Gastrocnemius medialis (tissue), 4 donors: ENCODE measurements around the gene TCHP. TPM values are rescaled to one million over a fixed set of nuclear protein-coding genes. Genes with fewer than 3 reads are reported as not detected.

ENCODE experiments used
- ATAC-seq, 2 donors: fragments of 150-250 bp; one replicate each; pipeline ENCODE4 v1.9.1; 2016
- DNase-seq, 2 donors: peaks; one replicate each; pipeline ENCODE4 v3.0.0-alpha.2; 2019
- H3K27ac ChIP-seq, 4 donors: fragments of 200-600 bp; sonication (generic); 1 replicate in 1 of 4; 2 replicates in 3 of 4; pipeline ENCODE4 v1.5.1; 2016 to 2018; ENCODE audit warnings: mild to moderate bottlenecking in 2 of 4, moderate library complexity in 1 of 4
- H3K27me3 ChIP-seq, 3 donors: fragments of 200-600 bp; sonication (generic) in 2 of 3; 1 replicate in 1 of 3; 2 replicates in 2 of 3; pipeline versions ENCODE4 v1.5.1 to v1.6.0; 2016 to 2019; ENCODE audit warnings: mild to moderate bottlenecking in 1 of 3, moderate library complexity in 1 of 3
- H3K36me3 ChIP-seq, 2 donors: fragments of 200-600 bp; sonication (generic) in 1 of 2; one replicate each; pipeline ENCODE4 v1.5.1; 2017 to 2018
- H3K4me1 ChIP-seq, 2 donors: fragments of 200-600 bp; sonication (generic) in 1 of 2; one replicate each; pipeline ENCODE4 v1.5.1; 2016 to 2017; ENCODE audit warnings: mild to moderate bottlenecking in 2 of 2
- H3K4me3 ChIP-seq, 4 donors: fragments of 200-600 bp; sonication (generic) in 3 of 4; 1 replicate in 1 of 4; 2 replicates in 3 of 4; pipeline ENCODE4 v1.5.1; 2016 to 2019; ENCODE audit warnings: mild to moderate bottlenecking in 2 of 4
- H3K9me3 ChIP-seq, 3 donors: fragments of 200-600 bp; sonication (generic) in 2 of 3; 1 replicate in 1 of 3; 2 replicates in 2 of 3; pipeline ENCODE4 v1.5.1; 2016 to 2019
- POLR2A ChIP-seq, 2 donors: fragments of 450-650 bp; IDR thresholded peaks; one replicate each; pipeline ENCODE4 v1.6.1; 2017; ENCODE audit warnings: antibody characterized with exemption in 2 of 2, mild to moderate bottlenecking in 2 of 2, moderate library complexity in 2 of 2
- in situ Hi-C, 4 donors: fragments of 200-750 bp; cut with MboI; loops; one replicate each; pipeline versions ENCODE4 v1.15.0 to v1.8.0; 2017; ENCODE audit warnings: low sequenced_read_pairs in 4 of 4
- intact Hi-C: fragments of 100-400 bp; cut with DNase I; formaldehyde crosslinking; loops from one replicate; pipeline ENCODE4 v1.15.1; 2023; ENCODE audit warnings: low total_unique reads
- total RNA-seq, 4 donors: library from RNA; depleted of rRNA; stranded (reverse); fragments of >200 nt; gene quantifications; one replicate each; pipeline versions ENCODE4 v1.1.0 to v1.2.3, GENCODE V29; 2016
- TF ChIP-seq, protein P1 (sequence below), 5 experiments: fragments of 450-650 bp in 3 of 5; fragments of 200-600 bp in 2 of 5; sonication (generic) in 2 of 5; IDR thresholded peaks in 4 of 5; conservative IDR thresholded peaks in 1 of 5; 1 replicate in 4 of 5; 2 replicates in 1 of 5; pipeline ENCODE4 v1.5.1; 2016 to 2019; ENCODE audit warnings: antibody characterized with exemption in 5 of 5, mild to moderate bottlenecking in 3 of 5, moderate library complexity in 3 of 5

The TCHP gene
- total RNA-seq, 4 donors from 2014 or later = 7.3 to 9.4 (median 8.0) TPM

DNA sequence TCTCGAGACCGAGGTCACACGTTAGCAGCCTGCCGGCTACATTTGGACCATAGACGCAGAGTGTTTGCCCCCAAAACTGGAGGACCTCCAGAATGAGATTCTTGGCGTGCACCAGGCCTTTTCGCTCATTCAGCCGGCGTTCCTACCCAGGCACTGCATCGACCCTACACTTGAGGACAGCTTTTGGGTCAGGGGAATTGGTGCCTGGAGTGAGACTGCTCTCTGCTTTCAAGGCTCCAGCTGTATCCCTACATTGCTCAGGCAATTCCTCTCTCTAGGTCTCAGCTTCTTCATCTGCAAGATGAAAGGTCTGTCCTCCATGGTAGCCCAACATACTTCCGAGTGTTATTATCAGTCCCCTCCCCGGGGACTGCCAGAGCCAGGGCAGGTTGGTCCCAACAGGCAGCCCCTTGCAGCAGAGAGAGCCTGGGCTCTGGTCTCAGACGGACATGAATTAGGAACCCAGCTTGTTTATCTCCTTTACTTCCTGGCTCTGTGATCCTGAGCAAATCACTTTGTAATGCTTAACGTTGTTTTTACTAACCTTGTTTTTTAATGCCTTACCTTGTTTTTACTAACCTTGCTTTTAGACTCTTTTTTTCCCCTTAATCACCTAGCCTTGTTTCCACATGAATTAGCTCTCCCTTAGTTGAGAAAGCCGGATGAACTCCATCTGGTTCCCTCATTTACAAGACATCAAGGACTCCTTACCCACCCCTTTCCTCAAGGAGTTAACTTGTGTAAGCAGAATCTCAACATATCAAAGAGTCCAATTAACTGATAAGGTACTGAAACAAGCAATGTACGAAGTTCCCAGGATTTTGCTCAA lies 892 bp downstream of the TCHP start:
- Histone ChIP-seq H3K9me3 (no peaks in the 10 kb centered on the region), H3K4me1 (peaks cover 10 to 15% of the 10 kb centered on the region in 2 donors), H3K27ac (peak overlapping the region; percentile 76 to 91 (median 83)), H3K27me3 (no peaks in the 10 kb centered on the region), H3K36me3 (peaks cover 0 to 31% of the 10 kb centered on the region in 2 donors), H3K4me3 (peak overlapping the region; percentile 69 to 97 (median 80))
- peak in 1 of 2 donors; percentile 5 for ATAC-seq
- intact Hi-C loops = loop anchor here (2.0 to 5.0 kb wide), 2 partner anchors 48 to 96 kb away; partner anchors contain the start of genes ANKRD13A and GIT2
- no peak for DNase-seq
- TF ChIP-seq, protein P1, sequence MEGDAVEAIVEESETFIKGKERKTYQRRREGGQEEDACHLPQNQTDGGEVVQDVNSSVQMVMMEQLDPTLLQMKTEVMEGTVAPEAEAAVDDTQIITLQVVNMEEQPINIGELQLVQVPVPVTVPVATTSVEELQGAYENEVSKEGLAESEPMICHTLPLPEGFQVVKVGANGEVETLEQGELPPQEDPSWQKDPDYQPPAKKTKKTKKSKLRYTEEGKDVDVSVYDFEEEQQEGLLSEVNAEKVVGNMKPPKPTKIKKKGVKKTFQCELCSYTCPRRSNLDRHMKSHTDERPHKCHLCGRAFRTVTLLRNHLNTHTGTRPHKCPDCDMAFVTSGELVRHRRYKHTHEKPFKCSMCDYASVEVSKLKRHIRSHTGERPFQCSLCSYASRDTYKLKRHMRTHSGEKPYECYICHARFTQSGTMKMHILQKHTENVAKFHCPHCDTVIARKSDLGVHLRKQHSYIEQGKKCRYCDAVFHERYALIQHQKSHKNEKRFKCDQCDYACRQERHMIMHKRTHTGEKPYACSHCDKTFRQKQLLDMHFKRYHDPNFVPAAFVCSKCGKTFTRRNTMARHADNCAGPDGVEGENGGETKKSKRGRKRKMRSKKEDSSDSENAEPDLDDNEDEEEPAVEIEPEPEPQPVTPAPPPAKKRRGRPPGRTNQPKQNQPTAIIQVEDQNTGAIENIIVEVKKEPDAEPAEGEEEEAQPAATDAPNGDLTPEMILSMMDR (IDR thresholded peaks at IDR 0.05 in 4 of 5, conservative IDR thresholded peaks at IDR 0.05 in 1 of 5) = no peak
- TF ChIP-seq POLR2A (IDR thresholded peaks at IDR 0.05) = no peak
- in situ Hi-C loops = no loop called here

DNA sequence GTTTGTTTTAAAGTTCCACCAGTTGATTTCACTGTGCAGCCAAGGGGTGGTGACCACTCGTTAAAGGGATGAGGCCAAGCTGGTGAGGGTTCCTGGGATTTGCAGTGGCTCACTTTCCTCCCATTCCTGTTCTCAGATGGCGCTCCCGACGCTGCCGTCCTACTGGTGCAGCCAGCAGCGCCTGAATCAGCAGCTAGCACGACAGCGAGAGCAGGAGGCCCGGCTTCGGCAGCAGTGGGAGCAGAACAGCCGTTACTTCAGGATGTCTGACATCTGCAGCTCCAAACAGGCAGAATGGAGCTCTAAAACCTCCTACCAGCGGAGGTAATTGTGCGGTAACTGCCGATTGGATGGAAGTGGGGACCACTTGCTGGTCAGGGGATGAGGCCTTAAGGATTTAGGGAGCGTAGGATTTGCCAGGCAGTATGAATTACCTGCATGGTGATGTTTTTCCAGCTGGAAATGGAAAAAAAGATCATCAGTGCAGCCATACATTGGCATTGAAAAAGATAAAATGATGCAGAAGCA lies 2.9 kb downstream of the TCHP start:
- H3K27ac ChIP-seq = no peak overlapping the region
- peaks cover 0 to 51% of the 10 kb centered on the region in 2 donors for H3K36me3 ChIP-seq
- H3K9me3 ChIP-seq = no peaks in the 10 kb centered on the region
- H3K4me3 ChIP-seq = no peak overlapping the region
- in situ Hi-C loops (no loop called here), intact Hi-C loops (loop anchor here (5.0 kb wide), 1 partner anchor 94 kb away; the partner anchor contains the start of genes ANKRD13A and GIT2)
- peaks cover 10 to 15% of the 10 kb centered on the region in 2 donors for H3K4me1 ChIP-seq
- ATAC-seq = no peak
- no peak for DNase-seq
- TF ChIP-seq POLR2A (IDR thresholded peaks at IDR 0.05) = no peak
- TF ChIP-seq, protein P1 (IDR thresholded peaks at IDR 0.05 in 4 of 5, conservative IDR thresholded peaks at IDR 0.05 in 1 of 5) = no peak
- H3K27me3 ChIP-seq = no peaks in the 10 kb centered on the region

DNA sequence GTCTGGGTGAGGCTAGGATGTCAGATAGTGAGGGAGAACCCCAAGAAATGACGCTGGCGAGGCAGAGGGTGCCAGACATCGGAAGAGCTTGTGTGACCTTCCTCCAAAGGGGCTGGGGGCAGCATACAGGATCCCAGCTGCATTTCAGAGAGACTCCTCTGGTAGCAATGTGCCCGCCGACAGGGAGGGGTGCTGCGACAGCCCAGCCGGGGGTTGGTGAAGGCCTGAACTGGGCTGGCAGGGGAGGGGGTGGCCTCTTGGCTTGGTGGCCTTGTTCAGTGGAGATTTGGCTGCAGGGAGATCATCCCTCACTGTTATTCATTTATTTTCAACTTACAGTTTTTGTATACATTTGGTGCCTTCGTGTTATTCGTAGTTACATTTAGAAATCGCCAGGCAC lies 5.2 kb downstream of the TCHP start:
- ATAC-seq (no peak), DNase-seq (no peak)
- no peak overlapping the region for H3K27ac ChIP-seq
- no peak for TF ChIP-seq POLR2A (IDR thresholded peaks at IDR 0.05)
- TF ChIP-seq, protein P1 (IDR thresholded peaks at IDR 0.05 in 4 of 5, conservative IDR thresholded peaks at IDR 0.05 in 1 of 5) = no peak
- no peaks in the 10 kb centered on the region for H3K27me3 ChIP-seq
- no peaks in the 10 kb centered on the region for H3K9me3 ChIP-seq
- in situ Hi-C loops = no loop called here
- H3K4me3 ChIP-seq = no peak overlapping the region
- H3K36me3 ChIP-seq = peaks cover 0 to 72% of the 10 kb centered on the region in 2 donors
- peaks cover 10 to 15% of the 10 kb centered on the region in 2 donors for H3K4me1 ChIP-seq
- intact Hi-C loops = no loop called here

DNA sequence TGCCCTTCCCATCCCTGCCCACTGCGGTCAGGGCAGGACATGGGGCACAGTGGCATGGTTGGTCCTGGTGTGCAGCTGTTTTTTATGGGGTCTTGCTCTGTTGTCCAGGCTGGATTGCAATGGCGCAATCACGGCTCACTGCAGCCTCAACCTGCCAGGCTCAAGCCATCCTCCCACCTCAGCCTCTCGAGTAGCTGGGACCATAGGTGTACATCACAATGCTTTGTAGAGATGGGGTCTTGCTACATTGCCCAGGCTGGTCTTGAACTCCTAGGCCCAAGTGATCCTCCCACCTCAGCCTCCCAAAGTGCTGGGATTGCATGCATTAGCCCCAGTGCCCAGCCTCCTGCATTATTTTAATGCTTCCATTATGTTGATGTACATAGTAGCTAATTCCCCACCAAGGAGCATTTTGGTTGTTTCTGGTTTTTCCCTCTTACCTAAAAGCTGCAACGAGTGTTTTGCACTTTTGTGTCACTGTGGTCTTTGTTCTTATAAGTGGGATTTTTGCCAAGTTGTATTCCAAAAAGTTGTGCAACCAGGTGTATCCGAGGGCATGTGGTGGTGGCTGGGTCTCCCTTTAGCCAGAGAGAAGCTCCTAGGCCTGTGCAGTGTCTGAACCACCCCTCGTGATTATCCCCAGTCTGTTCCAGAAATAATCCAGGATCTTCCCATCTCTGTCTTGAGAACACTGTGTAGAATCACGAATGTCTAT lies 10.3 kb downstream of the TCHP start:
- no peaks in the 10 kb centered on the region for H3K9me3 ChIP-seq
- DNase-seq (no peak), ATAC-seq (no peak)
- H3K4me1 ChIP-seq = no peaks in the 10 kb centered on the region
- TF ChIP-seq, protein P1 (IDR thresholded peaks at IDR 0.05 in 4 of 5, conservative IDR thresholded peaks at IDR 0.05 in 1 of 5) = no peak
- TF ChIP-seq POLR2A (IDR thresholded peaks at IDR 0.05) = no peak
- peaks cover 0 to 98% of the 10 kb centered on the region in 2 donors for H3K36me3 ChIP-seq
- H3K4me3 ChIP-seq = no peak overlapping the region
- intact Hi-C loops (no loop called here), in situ Hi-C loops (no loop called here)
- H3K27ac ChIP-seq = no peak overlapping the region
- no peaks in the 10 kb centered on the region for H3K27me3 ChIP-seq
